ENCODE measurements around the gene CDC42EP4. TPM values are rescaled to one million over a fixed set of nuclear protein-coding genes. Genes with fewer than 3 reads are reported as not detected.

CDC42EP4 gene
- total RNA-seq, 4 donors from 2014 or later = 93.3 to 121 (median 117) TPM

DNA sequence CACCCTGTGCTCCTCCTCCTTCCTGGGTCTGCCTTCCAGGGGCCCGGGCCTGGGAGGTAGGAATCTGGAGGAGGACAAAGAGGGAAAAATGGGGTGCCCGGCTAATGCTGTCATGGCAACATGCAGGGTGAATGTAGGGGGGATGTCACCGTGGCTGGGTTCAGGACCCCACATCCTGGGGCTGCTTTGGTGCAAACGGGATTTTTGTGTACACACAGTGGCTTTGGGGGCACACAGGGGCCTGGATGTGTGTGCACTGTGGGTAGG lies 37.0 kb upstream of the CDC42EP4 start:
- TF ChIP-seq EP300 (IDR thresholded peaks at IDR 0.05) (no peak), POLR2A (IDR thresholded peaks at IDR 0.05) (no peak)
- TF ChIP-seq, protein P1, sequence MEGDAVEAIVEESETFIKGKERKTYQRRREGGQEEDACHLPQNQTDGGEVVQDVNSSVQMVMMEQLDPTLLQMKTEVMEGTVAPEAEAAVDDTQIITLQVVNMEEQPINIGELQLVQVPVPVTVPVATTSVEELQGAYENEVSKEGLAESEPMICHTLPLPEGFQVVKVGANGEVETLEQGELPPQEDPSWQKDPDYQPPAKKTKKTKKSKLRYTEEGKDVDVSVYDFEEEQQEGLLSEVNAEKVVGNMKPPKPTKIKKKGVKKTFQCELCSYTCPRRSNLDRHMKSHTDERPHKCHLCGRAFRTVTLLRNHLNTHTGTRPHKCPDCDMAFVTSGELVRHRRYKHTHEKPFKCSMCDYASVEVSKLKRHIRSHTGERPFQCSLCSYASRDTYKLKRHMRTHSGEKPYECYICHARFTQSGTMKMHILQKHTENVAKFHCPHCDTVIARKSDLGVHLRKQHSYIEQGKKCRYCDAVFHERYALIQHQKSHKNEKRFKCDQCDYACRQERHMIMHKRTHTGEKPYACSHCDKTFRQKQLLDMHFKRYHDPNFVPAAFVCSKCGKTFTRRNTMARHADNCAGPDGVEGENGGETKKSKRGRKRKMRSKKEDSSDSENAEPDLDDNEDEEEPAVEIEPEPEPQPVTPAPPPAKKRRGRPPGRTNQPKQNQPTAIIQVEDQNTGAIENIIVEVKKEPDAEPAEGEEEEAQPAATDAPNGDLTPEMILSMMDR (IDR thresholded peaks at IDR 0.05) = no peak
- Histone ChIP-seq H3K27ac (peak overlapping the region; percentile 74 to 96 (median 85)), H3K36me3 (no peaks in the 10 kb centered on the region), H3K9me3 (no peaks in the 10 kb centered on the region), H3K27me3 (no peaks in the 10 kb centered on the region), H3K4me1 (peaks cover 0 to 49% (median 25%) of the 10 kb centered on the region in 4 donors), H3K4me3 (no peak overlapping the region)
- 29 to 34% methylated on average over 4 of the region's 4 CpGs for WGBS, 2 donors
- DNase-seq (ENCODE audit: low spot score in 2 of 2) = no peak

DNA sequence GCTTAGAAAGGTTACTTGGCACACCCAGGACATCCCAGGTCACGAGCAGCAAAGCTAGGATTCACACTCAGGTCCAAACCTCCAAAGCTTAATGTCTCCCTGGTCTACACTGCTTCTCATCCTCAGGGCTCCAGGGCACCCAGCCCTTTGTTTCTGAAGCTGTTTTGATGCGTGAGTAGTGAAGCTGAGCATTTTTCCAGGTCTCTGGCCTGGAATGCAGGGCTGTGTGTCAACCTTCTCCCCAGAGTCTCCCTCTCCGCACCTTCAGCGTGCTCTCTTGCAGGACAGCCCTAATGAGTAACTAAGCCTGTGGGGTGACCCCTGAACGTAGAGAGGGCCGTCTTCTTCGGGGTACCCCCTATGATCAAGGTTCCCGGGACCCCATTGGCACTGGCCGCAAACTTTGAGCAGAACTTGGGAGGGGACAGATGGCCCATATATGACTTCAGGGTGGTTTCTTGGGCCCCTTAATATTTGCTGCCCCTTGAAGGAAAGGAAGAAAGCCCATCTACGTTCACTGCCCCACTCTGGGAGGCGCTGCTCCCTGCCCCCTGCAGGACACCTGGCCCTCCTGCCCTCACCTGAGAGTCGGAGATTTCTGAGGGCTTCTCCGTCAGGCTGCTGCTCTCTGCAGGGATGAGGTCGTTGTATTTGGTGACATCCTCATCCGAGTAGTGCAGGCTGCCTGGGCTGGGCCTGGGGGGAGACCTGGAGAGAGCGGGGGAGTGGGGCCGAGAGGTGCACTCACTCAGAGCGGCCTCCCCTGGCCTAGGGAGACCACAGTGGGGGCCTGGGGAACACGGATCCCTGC lies 36.4 kb upstream of the CDC42EP4 start:
- TF ChIP-seq POLR2A (IDR thresholded peaks at IDR 0.05) (no peak), EP300 (IDR thresholded peaks at IDR 0.05) (no peak)
- TF ChIP-seq, protein P1 (IDR thresholded peaks at IDR 0.05) = no peak
- 65 to 66% methylated on average over 19 of the region's 19 CpGs for WGBS, 2 donors
- Histone ChIP-seq H3K27me3 (no peaks in the 10 kb centered on the region), H3K36me3 (no peaks in the 10 kb centered on the region), H3K27ac (peak overlapping the region; percentile 74 to 96 (median 85)), H3K4me3 (no peak overlapping the region), H3K4me1 (peaks cover 0 to 55% (median 30%) of the 10 kb centered on the region in 4 donors), H3K9me3 (no peaks in the 10 kb centered on the region)
- no peak for DNase-seq (ENCODE audit: low spot score in 2 of 2)

DNA sequence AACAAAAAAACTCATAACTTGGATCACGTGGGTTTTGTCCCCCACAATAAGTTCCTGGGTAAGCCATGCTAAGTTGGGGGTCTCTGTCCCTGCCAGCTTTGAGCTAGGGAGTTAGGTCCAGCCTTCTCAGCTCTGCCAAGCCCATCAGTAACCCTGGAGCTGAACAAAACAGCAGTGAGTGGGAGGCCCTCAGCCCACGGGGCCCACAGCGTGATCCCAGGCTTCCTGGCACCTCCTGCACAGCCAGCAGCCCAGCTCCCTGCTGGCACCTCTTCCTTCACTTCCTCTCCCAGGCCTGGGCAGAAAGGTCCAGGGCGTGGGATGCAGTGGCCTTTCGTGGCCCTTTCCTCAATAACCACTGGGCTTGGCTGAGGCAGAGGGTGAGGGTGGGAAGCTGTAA lies 35.5 kb upstream of the CDC42EP4 start:
- Histone ChIP-seq H3K4me1 (peaks cover 0 to 64% (median 37%) of the 10 kb centered on the region in 4 donors), H3K9me3 (no peaks in the 10 kb centered on the region), H3K36me3 (no peaks in the 10 kb centered on the region), H3K27me3 (no peaks in the 10 kb centered on the region), H3K4me3 (no peak overlapping the region), H3K27ac (peak overlapping the region; percentile 5 to 96 (median 85))
- TF ChIP-seq EP300 (IDR thresholded peaks at IDR 0.05) (peak in 1 of 2 donors; percentile 85), POLR2A (IDR thresholded peaks at IDR 0.05) (no peak)
- TF ChIP-seq, protein P1 (IDR thresholded peaks at IDR 0.05) = no peak
- WGBS, 2 donors = 14% methylated on average over 5 of the region's 5 CpGs
- no peak for DNase-seq (ENCODE audit: low spot score in 2 of 2)

DNA sequence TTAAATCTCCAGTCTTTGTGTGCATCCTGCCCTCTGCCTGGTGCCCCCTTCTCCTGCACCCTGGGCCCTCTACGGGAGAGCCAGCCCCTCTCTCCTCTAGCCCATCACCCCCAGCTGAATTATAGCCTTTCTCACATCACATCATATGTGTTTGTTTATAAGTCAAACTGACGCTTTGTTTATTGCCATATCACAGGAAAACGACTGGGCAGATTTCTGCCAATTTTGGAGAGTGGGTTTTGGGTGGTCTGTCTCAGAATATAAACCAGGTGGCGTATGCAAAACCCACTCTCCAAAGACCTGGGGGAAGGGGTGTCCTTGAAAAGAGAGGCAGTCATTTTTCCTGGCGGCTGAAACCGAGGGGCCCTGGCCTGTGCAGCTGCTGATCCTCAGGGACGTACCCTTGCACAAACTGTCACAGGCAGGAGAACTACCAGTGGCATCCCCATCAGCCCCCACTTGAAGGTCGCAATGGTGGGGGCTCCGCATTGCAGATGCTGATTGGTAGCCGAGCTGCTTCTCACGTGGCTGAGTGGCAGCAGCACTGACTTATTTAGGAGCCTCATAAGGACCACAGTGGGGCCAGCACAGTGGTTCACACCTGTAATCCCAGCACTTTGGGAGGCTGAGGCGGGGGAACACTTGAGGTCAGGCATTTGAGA lies 34.8 kb upstream of the CDC42EP4 start:
- no peaks in the 10 kb centered on the region for H3K27me3 ChIP-seq
- H3K27ac ChIP-seq = peak overlapping the region; percentile 5 to 96 (median 85)
- WGBS, 2 donors = 65 to 66% methylated on average over 9 to 12 of the region's 12 CpGs
- no peaks in the 10 kb centered on the region for H3K9me3 ChIP-seq
- no peak overlapping the region for H3K4me3 ChIP-seq
- H3K36me3 ChIP-seq = no peaks in the 10 kb centered on the region
- DNase-seq (ENCODE audit: low spot score in 2 of 2) = no peak
- peaks cover 0 to 71% (median 44%) of the 10 kb centered on the region in 4 donors for H3K4me1 ChIP-seq
- TF ChIP-seq, protein P1 (IDR thresholded peaks at IDR 0.05) = no peak
- TF ChIP-seq POLR2A (IDR thresholded peaks at IDR 0.05) (no peak), EP300 (IDR thresholded peaks at IDR 0.05) (no peak)

Data from tibial nerve (tissue), 4 donors.